GM12878 (cell line): ENCODE results near the gene ULBP2. TPM values are rescaled to one million over a fixed set of nuclear protein-coding genes. Genes with fewer than 3 reads are reported as not detected.

Source experiments
- ATAC-seq: fragments of 200-7000 bp; cut with Tn5 transposase; 3 replicates; pipeline ENCODE4 v1.9.1; 2020; ENCODE audit warnings: mild to moderate bottlenecking, moderate library complexity
- BruUV-seq: library from RNA; stranded (reverse); fragments of 400-500 nt; replicated peaks from 2 replicates; lab custom pipeline; 2021; lab: Mats Ljungman, UMichigan
- CTCF ChIA-PET: fragments of 300-600 bp; sonication (Branson Sonifier 250); formaldehyde crosslinking; extraction: SDS; loops from one replicate; lab custom pipeline; 2021; ENCODE audit warnings: inconsistent platforms; lab: Yijun Ruan, JAX
- POLR2A ChIA-PET: fragments of 350-600 bp; formaldehyde crosslinking; extraction: SDS; loops from one replicate; lab custom pipeline; 2021; ENCODE audit warnings: inconsistent platforms; lab: Charles Lee
- RAD21 ChIA-PET: fragments of 300-600 bp; sonication (Branson Sonifier 250); formaldehyde crosslinking; loops from one replicate; lab custom pipeline; 2023; ENCODE audit warnings: antibody characterized with exemption; ENCODE audit not compliant: unreplicated experiment; lab: Charles Lee
- SMC1A ChIA-PET: fragments of 300-600 bp; sonication (Branson Sonifier 250); formaldehyde crosslinking; loops from one replicate; lab custom pipeline; 2023; ENCODE audit not compliant: unreplicated experiment, uncharacterized antibody; lab: Charles Lee
- DNase-seq: peaks from one replicate; pipeline ENCODE4 v3.0.0-alpha.2; 2011; ENCODE audit warnings: low read depth, low spot score
- FAIRE-seq: peaks from 3 replicates; lab custom pipeline; 2011; peaks lifted over from hg19 to GRCh38; lab: Jason Lieb, UNC
- H2AFZ ChIP-seq: 2 replicates; pipeline ENCODE4 v1.6.0; 2011; ENCODE audit warnings: low read depth, low read length, control low read depth; ENCODE audit not compliant: control insufficient read depth
- H3K27ac ChIP-seq: 2 replicates; pipeline ENCODE4 v1.5.1; 2011; ENCODE audit warnings: control low read depth; ENCODE audit not compliant: control insufficient read depth, insufficient read depth
- H3K27me3 ChIP-seq, 2 experiments: replicated peaks in 1 of 2; 2 replicates each; pipeline versions ENCODE4 v1.6.0 to v1.6.1; 2011; ENCODE audit warnings: low read length in 1 of 2; ENCODE audit not compliant: control insufficient read depth in 2 of 2, insufficient read depth in 2 of 2
- H3K36me3 ChIP-seq, 2 experiments: 2 replicates each; pipeline ENCODE4 v1.5.1; 2011; ENCODE audit warnings: low read length in 1 of 2; ENCODE audit not compliant: control insufficient read depth in 2 of 2, insufficient read depth in 2 of 2
- H3K4me1 ChIP-seq: 2 replicates; pipeline ENCODE4 v1.6.1; 2011; ENCODE audit warnings: mild to moderate bottlenecking, low read length, moderate library complexity, mixed read lengths; ENCODE audit not compliant: control insufficient read depth, insufficient read depth
- H3K4me2 ChIP-seq: 2 replicates; pipeline ENCODE4 v1.6.0; 2011; ENCODE audit warnings: control low read depth; ENCODE audit not compliant: control insufficient read depth, insufficient read depth
- H3K4me3 ChIP-seq: fragments of 200-600 bp; sonication (generic); 2 replicates; pipeline ENCODE4 v1.5.1; 2016
- H3K79me2 ChIP-seq: 2 replicates; pipeline ENCODE4 v1.6.0; 2011; ENCODE audit warnings: low read length; ENCODE audit not compliant: control insufficient read depth, insufficient read depth
- H3K9ac ChIP-seq: 2 replicates; pipeline ENCODE4 v1.8.0; 2011; ENCODE audit warnings: low read length, control low read depth, mixed read lengths; ENCODE audit not compliant: control insufficient read depth, insufficient read depth
- H3K9me3 ChIP-seq: replicated peaks from 3 replicates; pipeline ENCODE4 v1.5.1; 2011; ENCODE audit warnings: mild to moderate bottlenecking, low read length; ENCODE audit not compliant: control insufficient read depth, insufficient read depth
- H4K20me1 ChIP-seq: 2 replicates; pipeline ENCODE4 v1.6.0; 2011; ENCODE audit not compliant: control insufficient read depth, insufficient read depth
- CHD1 ChIP-seq: IDR thresholded peaks from 2 replicates; pipeline ENCODE4 v1.6.1; 2012; ENCODE audit warnings: low read depth, low read length, improper control_type of control experiment
- POLR2A ChIP-seq: IDR thresholded peaks from 2 replicates; pipeline ENCODE4 v1.6.1; 2011; ENCODE audit warnings: low read depth, mild to moderate bottlenecking, low read length
- TCF12 ChIP-seq: IDR thresholded peaks from 2 replicates; pipeline ENCODE4 v1.6.1; 2011; ENCODE audit warnings: low read depth, mild to moderate bottlenecking, low read length
- ZNF687 ChIP-seq: fragments of 450-650 bp; IDR thresholded peaks from 2 replicates; pipeline ENCODE4 v1.6.1; 2017; ENCODE audit warnings: mild to moderate bottlenecking, moderate library complexity
- WGBS: methylation state at CpG from one replicate; pipeline ENCODE4 v1.1.6; 2016; ENCODE audit warnings: low lambda C conversion rate; ENCODE audit not compliant: insufficient replicate concordance, insufficient coverage; ENCODE audit errors: missing lambda C conversion rate; 5-methylcytosine and 5-hydroxymethylcytosine counted together
- in situ Hi-C: fragments of 300-500 bp; cut with MboI; formaldehyde crosslinking; loops from 9 replicates; pipeline ENCODE4 v1.14.3; 2018; ENCODE audit warnings: mixed read lengths
- intact Hi-C: fragments of 100-400 bp; cut with micrococcal nuclease; formaldehyde crosslinking; loops from one replicate; pipeline ENCODE4 v1.14.2; 2022; ENCODE audit not compliant: unreplicated experiment
- polyA plus RNA-seq, 11 experiments: library from polyadenylated mRNA; depleted of rRNA in 4 of 11; unstranded in 6 of 11; stranded (reverse) in 5 of 11; fragments of >200 nt; fragmentation: Nextera tagmentation in 4 of 11; fragmentation: Illumina TruSeq in 1 of 11; extraction: Ambion mirVana in 4 of 11; extraction: Trizol in 1 of 11; gene quantifications; 1 replicate in 1 of 11; 2 replicates in 10 of 11; pipeline versions ENCODE4 v1.2.1 to v1.2.3, GENCODE V29; 2011 to 2016; ENCODE audit warnings: inconsistent platforms in 2 of 11, missing spikeins in 2 of 11, low read depth in 1 of 11
- total RNA-seq, 4 experiments: library from RNA; depleted of rRNA in 3 of 4; stranded (reverse); fragments of >200 nt in 3 of 4; fragmentation: Illumina TruSeq in 1 of 4; extraction: Trizol in 1 of 4; gene quantifications; 2 replicates each; pipeline versions ENCODE4 v1.2.1 to v1.2.3, GENCODE V29; 2013 to 2021

Gene ULBP2
- total and polyA plus RNA-seq, 10 of the 15 experiments (the other 5 are each of a cell fraction or from before 2014, with no cell fraction given) = 0.16 to 2.5 (median 0.22) TPM; not detected in 3

- in situ Hi-C loops = no loop called here
- POLR2A ChIA-PET = interaction anchor here (0.7 to 1.3 kb wide), 3 partner anchors 8 to 35 kb away, joined by 3 read pairs; no protein-coding TSS in a partner anchor
These were observed 43.0 kb downstream of the ULBP2 start for GRCh38 chr6:149984773-149985172.

More at GRCh38 chr6:149984773-149985172, 43.0 kb downstream of the ULBP2 start:
- Histone ChIP-seq H3K79me2 (no peaks in the 10 kb centered on the region), H3K27ac (no peak overlapping the region), H3K4me1 (no peaks in the 10 kb centered on the region), H3K27me3 (peaks cover 8 to 9% of the 10 kb centered on the region in 2 experiments; a peak in 3 of 4 replicates), H3K9me3 (peaks cover 5% of the 10 kb centered on the region; the same call in 1 of the 3 replicates), H3K4me2 (no peak overlapping the region), H4K20me1 (no peaks in the 10 kb centered on the region), H3K4me3 (no peak overlapping the region), H2AFZ (no peak overlapping the region), H3K36me3 (no peaks in the 10 kb centered on the region), H3K9ac (no peak overlapping the region)
- WGBS = 76% methylated on average over 5 of the region's 5 CpGs
- ChIA-PET CTCF (no interaction called here), RAD21 (no interaction called here), SMC1A (interaction anchor here (0.6 to 0.8 kb wide), 2 partner anchors 22 to 848 kb away, joined by 3 read pairs; no protein-coding TSS in a partner anchor)
- no peak for TF ChIP-seq POLR2A
- no peak for TF ChIP-seq TCF12
- TF ChIP-seq CHD1 = no peak
- TF ChIP-seq ZNF687 = no peak
- no peak for FAIRE-seq
- no peak for DNase-seq
- intact Hi-C loops = no loop called here
- no TSS peak for BruUV-seq
- no peak for ATAC-seq
